H1 (cell line): Measurements from ENCODE around the gene FAM184B. TPM values are rescaled to one million over a fixed set of nuclear protein-coding genes. Genes with fewer than 3 reads are reported as not detected.

ENCODE experiments used
- ASH2L ChIP-seq: fragments of 200-600, 300-600 bp; sonication (generic); IDR thresholded peaks from one replicate; pipeline ENCODE4 v1.7.1; 2017; ENCODE audit warnings: low read length
- BCL11A ChIP-seq, 2 experiments: IDR thresholded peaks; one replicate each; pipeline ENCODE4 v1.6.1; 2011; ENCODE audit warnings: low read depth in 2 of 2, low read length in 2 of 2, mild to moderate bottlenecking in 2 of 2
- CHD7 ChIP-seq: fragments of 300-600 bp; sonication (generic); IDR thresholded peaks from 2 replicates; pipeline ENCODE4 v1.7.1; 2012; ENCODE audit warnings: low read length, moderate library complexity, mild to moderate bottlenecking, inconsistent platforms; ENCODE audit not compliant: insufficient replicate concordance
- CTBP2 ChIP-seq: IDR thresholded peaks from 2 replicates; pipeline ENCODE4 v1.7.0; 2011; ENCODE audit warnings: borderline replicate concordance, mild to moderate bottlenecking, moderate library complexity, mixed read lengths, low read length; ENCODE audit not compliant: insufficient read depth, insufficient read length
- JUN ChIP-seq: IDR thresholded peaks from 2 replicates; pipeline ENCODE4 v1.6.1; 2011; ENCODE audit warnings: low read depth, mild to moderate bottlenecking, improper control_type of control experiment, low read length
- NRF1 ChIP-seq: IDR thresholded peaks from 2 replicates; pipeline ENCODE4 v1.6.1; 2011; ENCODE audit warnings: mild to moderate bottlenecking, low read depth, low read length, improper control_type of control experiment
- RNF2 ChIP-seq: fragments of 200-900, 300-1000 bp; sonication (generic); IDR thresholded peaks from 2 replicates; pipeline ENCODE4 v1.7.1; 2016; ENCODE audit warnings: borderline replicate concordance, low read depth, mild to moderate bottlenecking, antibody characterized with exemption, low read length; ENCODE audit not compliant: poor library complexity, severe bottlenecking; ENCODE audit errors: missing control alignments
- SIN3A ChIP-seq, 2 experiments: IDR thresholded peaks in 1 of 2; conservative IDR thresholded peaks in 1 of 2; 2 replicates each; pipeline ENCODE4 v1.6.1; 2011 to 2012; ENCODE audit warnings: low read length in 2 of 2, improper control_type of control experiment in 1 of 2, low read depth in 1 of 2, mild to moderate bottlenecking in 1 of 2
- SP2 ChIP-seq: IDR thresholded peaks from 2 replicates; pipeline ENCODE4 v1.6.1; 2012; ENCODE audit warnings: mild to moderate bottlenecking, low read length, inconsistent platforms
- SRF ChIP-seq: IDR thresholded peaks from 2 replicates; pipeline ENCODE4 v1.6.1; 2011; ENCODE audit warnings: mild to moderate bottlenecking, low read depth, low read length, moderate library complexity
- TAF1 ChIP-seq: IDR thresholded peaks from 2 replicates; pipeline ENCODE4 v1.6.1; 2011; ENCODE audit warnings: mild to moderate bottlenecking, low read depth, low read length
- TEAD4 ChIP-seq: IDR thresholded peaks from 2 replicates; pipeline ENCODE4 v1.6.1; 2012; ENCODE audit warnings: low read depth, low read length, inconsistent platforms, mixed read lengths
- polyA plus RNA-seq, 7 experiments: library from polyadenylated mRNA; depleted of rRNA in 3 of 7; stranded (reverse) in 5 of 7; unstranded in 2 of 7; fragments of >200 nt in 5 of 7; fragments of 200-250 nt in 2 of 7; gene quantifications; 1 replicate in 5 of 7; 2 replicates in 1 of 7; 4 replicates in 1 of 7; pipeline versions ENCODE4 v1.2.1 to v1.2.3, GENCODE V29; 2011 to 2013; ENCODE audit warnings: missing spikeins in 2 of 7, mixed read lengths in 2 of 7
- total RNA-seq: library from RNA; stranded (reverse); fragmentation: NEBNext Ultra II Directional; extraction: Animal tissue kit (Norgen Biotek cat#: 25700); gene quantifications from 2 replicates; pipeline ENCODE4 v1.2.1, GENCODE V29; 2021

FAM184B gene
- total and polyA plus RNA-seq, 2 of the 8 experiments (the other 6 are each of a cell fraction or from before 2014, with no cell fraction given) = 0.05 to 0.39 TPM

GRCh38 chr4:17670423-17670822 is 111.0 kb downstream of the FAM184B start (continued):
- TF ChIP-seq CHD7 (no peak), SP2 (no peak), TEAD4 (no peak), CTBP2 (no peak), BCL11A (IDR thresholded peaks at IDR 0.05; ENCODE audit: low read depth in 2 of 2, low read length in 2 of 2) (no peak), ASH2L (no peak), JUN (no peak), NRF1 (no peak), TAF1 (no peak), RNF2 (no peak), SRF (no peak), SIN3A (conservative IDR thresholded peaks at IDR 0.05 in 1 of 2, IDR thresholded peaks at IDR 0.05 in 1 of 2; ENCODE audit: low read depth in 1 of 2, low read length in 2 of 2) (no peak)
